Upper lobe of left lung (tissue), 4 donors: ENCODE data around the gene ZDHHC8.

Source experiments
- POLR2A ChIP-seq, 4 donors: fragments of 450-650 bp; IDR thresholded peaks; one replicate each; pipeline ENCODE4 v1.5.1; 2016 to 2017; ENCODE audit warnings: antibody characterized with exemption in 4 of 4, mild to moderate bottlenecking in 2 of 4
- TF ChIP-seq, protein P1 (sequence below), 6 experiments: fragments of 450-650 bp in 4 of 6; fragments of 200-600 bp in 2 of 6; sonication (generic) in 2 of 6; IDR thresholded peaks; one replicate each; pipeline ENCODE4 v1.5.1; 2016 to 2019; ENCODE audit warnings: antibody characterized with exemption in 6 of 6

DNA sequence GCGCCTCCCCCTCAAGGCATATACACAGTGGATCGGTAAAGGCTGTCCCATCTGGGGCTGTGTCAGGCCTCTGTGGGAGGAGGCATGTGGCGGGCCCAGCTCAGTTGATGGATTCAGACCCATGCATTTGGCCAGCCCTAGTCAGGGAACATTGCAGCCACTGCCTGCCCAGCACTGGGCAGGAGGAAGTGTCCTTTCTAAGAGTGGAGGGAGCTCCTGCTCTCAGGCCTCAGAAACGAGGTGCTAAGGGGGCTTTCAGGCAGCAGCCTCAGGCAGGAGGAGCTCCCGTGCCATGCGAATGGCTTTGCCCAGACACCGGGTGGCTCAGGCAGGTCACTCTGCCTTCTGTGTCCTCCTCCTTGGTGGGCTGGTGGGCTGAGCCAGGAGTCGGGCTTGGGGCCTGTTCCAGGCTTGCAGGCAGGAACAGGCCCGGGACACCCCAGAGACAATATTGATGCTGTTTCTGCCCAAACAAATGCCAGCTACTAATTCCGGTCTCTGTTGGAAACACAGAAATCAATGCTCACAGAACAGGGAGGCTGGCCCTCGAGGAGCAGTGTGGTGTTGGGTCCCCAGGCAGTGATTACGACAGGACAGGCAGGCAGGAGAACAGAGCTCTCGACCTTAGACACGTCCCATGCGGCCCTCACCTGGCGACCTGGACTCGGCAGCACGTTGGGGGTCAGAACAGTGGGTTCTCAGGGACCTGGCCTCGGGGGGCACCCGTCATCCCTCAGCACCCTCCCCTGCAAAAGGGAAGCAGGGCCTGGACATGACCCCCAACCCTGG, 61.6 kb downstream of the ZDHHC8 start:
- TF ChIP-seq, protein P1, sequence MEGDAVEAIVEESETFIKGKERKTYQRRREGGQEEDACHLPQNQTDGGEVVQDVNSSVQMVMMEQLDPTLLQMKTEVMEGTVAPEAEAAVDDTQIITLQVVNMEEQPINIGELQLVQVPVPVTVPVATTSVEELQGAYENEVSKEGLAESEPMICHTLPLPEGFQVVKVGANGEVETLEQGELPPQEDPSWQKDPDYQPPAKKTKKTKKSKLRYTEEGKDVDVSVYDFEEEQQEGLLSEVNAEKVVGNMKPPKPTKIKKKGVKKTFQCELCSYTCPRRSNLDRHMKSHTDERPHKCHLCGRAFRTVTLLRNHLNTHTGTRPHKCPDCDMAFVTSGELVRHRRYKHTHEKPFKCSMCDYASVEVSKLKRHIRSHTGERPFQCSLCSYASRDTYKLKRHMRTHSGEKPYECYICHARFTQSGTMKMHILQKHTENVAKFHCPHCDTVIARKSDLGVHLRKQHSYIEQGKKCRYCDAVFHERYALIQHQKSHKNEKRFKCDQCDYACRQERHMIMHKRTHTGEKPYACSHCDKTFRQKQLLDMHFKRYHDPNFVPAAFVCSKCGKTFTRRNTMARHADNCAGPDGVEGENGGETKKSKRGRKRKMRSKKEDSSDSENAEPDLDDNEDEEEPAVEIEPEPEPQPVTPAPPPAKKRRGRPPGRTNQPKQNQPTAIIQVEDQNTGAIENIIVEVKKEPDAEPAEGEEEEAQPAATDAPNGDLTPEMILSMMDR (IDR thresholded peaks at IDR 0.05): no peak
- TF ChIP-seq POLR2A (IDR thresholded peaks at IDR 0.05): no peak
